ENCODE results near the gene LMBR1L. TPM values are rescaled to one million over a fixed set of nuclear protein-coding genes. Genes with fewer than 3 reads are reported as not detected.
"Not testable (repeated sequence)": the region's sequence is repeated elsewhere in the genome, so short reads cannot be mapped to it uniquely, and the experiment has no call there.

Gene LMBR1L
- 43.7 TPM for polyA plus RNA-seq (2013, experiment 1 of 2; ENCODE audit: insufficient read length)
- 45.9 TPM for polyA plus RNA-seq (2013, experiment 2 of 2; ENCODE audit: insufficient read length)

DNA sequence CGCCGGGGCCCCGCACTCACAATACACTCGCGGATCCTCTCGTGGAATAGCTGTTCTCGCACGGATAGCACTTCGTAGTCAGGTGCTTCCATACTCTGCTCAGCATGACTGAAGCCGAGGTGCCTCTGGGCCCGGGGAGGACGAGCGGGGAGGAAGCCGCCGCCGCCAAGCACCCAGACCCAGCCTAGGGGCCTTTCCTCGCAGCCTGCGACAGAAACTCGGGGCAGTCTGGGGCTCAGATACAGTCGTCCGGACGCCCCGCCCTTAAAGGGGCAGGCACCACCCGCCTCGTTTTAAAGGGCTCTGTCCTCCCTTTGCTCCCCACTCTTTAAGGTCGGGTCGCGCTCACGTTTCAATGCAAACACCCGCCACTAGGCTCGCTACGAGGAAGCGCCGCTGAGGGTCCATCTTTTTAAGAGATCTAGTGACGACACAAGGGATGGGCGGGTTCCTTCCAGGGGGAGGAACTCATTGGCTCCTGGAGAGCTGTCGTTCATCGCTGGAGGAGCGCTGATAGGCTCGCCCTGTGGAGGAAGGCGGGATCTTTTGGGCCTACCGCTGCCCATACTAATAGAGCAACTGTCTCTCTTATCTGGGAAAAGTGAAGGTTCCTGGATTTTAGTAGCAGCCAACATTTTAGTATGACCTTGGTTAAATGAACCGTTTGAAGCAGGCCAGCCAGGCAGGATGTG is at the start of gene LMBR1L:
LMBR1L (minus strand) TSS at position 384 of the 692 bp plus-strand sequence; CDS start at position 92, 292 bp downstream.
- peak; percentile 99 for DNase-seq

GRCh38 chr12:49160399-49160798 is 49.8 kb upstream of the LMBR1L start:
- no peak for DNase-seq

GRCh38 chr12:49154221-49154620 is 43.6 kb upstream of the LMBR1L start:
- no peak for DNase-seq

DNA sequence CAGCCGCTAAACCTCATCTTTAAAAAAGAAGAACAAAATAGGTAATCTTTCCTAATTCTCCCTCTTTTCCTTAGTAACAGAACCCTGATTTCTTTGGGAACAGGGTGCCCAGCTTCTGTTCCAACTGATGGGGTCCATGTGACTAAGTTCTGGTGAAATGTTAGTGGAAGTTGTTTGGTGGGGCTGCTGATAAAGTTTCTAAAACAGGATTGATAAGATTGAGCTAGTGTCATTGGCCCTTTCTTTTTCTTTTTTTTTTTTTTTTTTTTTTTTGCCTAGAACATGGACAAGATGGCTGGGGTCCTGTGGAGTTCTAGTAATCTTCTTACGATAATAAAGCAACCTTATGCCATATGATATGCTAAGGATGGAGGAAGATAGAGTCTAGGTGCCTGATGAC is 36.7 kb upstream of the LMBR1L start:
- no peak for DNase-seq

- DNase-seq: no peak
These were observed 35.8 kb upstream of the LMBR1L start for GRCh38 chr12:49146406-49146805.

DNA sequence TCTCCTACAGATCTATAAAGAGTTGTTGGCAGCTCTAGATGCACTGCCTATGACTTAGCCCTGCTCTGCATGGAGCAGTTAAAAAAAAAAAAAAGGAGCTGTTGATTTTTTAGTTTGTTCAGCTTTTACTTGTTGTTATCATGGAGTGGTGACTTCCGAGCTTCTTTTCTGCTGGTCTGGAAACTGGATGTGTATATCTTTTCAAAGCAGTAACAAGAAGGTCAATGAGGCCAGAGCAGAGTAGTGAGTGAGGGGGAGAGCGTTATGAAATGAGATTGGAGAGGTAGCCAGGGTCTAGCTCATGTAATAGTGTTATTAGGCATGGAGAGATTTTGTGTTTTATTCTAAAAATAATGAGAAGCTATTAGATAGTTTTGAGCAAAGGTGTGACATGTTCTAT is 33.7 kb upstream of the LMBR1L start:
- no peak for DNase-seq

DNA sequence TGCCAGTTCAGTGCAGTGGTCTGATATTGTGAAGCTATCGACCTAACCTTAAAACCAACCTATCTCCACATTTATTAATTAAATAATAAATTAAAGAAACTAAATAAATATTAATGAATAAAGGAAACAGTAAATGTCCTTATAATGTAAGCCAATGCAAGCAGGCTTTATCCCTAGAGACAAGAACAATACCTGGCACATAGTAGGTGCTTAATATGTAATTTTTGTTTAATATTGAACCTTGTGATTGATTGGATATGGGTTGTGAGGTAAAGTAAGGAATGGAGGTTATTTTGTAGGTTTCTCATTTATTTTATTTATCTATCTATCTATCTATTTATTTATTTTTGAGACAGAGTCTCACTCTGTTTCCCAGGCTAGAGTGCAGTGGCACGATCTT is 28.4 kb upstream of the LMBR1L start:
- no peak for DNase-seq

DNA sequence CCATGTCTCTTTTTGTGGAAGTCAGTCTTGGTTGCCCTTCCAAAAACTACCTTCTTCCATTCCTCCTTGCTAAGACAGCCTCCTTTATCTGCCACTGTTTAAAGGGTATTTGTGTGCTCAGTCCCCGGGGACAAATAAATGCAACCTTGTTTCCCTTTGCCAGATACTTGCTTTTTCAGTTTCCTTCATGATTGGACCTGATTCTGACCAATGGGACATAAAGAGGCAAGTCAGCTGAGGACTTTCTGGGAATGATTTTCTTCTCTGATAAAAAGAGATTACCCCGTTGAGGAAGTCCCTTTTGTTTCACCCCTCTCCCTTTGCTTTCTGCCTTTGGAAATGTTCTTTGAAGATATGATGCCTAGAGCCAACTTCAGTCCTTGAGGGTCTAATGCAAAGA is 27.9 kb upstream of the LMBR1L start:
- DNase-seq: no peak

- no peak for DNase-seq
These were observed 26.8 kb upstream of the LMBR1L start for GRCh38 chr12:49137476-49137875.

DNA sequence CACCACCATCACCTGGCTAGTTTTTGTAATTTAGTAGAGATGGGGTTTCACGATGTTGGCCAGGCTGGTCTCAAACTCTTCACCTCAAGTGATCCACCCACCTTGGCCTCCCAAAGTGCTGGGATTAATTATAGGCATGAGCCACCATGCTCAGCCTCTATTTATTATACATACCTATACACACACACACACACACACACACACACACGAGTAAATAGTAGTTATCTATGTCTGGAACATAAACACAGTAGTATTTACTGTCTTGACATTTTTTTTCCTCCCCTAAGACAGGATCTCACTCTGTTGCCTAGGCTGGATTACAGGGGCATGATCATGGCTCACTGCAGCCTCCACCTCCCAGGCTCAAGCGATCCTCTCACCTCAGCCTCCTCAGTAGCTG is 26.4 kb upstream of the LMBR1L start:
- DNase-seq: not testable (repeated sequence)

GRCh38 chr12:49133590-49133989 is 22.9 kb upstream of the LMBR1L start:
- no peak for DNase-seq

- DNase-seq: no peak
These were observed 22.4 kb upstream of the LMBR1L start for GRCh38 chr12:49133014-49133413.

DNA sequence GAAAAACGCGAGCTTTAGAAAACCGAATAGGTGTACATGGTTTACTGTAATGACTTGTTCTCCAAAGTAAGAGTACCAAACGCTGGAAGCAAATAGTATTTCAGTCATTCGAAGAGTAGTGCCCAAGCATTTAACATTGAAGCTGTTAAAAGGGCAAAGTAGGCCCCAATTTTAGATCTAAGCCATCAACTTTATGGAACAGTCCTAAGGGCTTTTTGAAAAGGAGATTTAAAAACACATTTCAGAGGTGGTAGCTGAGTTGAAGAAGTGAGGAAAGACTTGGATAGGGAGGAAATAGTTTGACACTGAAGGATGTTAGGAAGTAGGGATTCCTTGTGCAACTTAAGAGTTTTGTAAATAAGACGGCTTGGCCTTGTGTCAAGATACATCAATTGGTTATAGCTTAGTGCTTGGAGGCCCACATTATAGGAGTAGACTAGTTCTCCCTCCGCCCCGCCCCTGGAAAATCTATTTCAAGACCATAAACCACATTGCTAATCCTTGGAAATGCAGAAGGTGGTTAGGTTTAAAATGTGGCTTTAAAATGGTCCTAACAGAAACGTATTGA is 21.3 kb upstream of the LMBR1L start:
- DNase-seq: peak; percentile 66

- DNase-seq: peak; percentile 93
These were observed 20.6 kb upstream of the LMBR1L start, which contains the start of gene TUBA1B for GRCh38 chr12:49131051-49131893. TSS of gene TUBA1B (minus strand) at chr12:49131395. CDS start at chr12:49131300, 95 bp downstream.

GRCh38 chr12:49130151-49131050 is 19.8 kb upstream of the LMBR1L start:
- DNase-seq: peak; percentile 93

DNA sequence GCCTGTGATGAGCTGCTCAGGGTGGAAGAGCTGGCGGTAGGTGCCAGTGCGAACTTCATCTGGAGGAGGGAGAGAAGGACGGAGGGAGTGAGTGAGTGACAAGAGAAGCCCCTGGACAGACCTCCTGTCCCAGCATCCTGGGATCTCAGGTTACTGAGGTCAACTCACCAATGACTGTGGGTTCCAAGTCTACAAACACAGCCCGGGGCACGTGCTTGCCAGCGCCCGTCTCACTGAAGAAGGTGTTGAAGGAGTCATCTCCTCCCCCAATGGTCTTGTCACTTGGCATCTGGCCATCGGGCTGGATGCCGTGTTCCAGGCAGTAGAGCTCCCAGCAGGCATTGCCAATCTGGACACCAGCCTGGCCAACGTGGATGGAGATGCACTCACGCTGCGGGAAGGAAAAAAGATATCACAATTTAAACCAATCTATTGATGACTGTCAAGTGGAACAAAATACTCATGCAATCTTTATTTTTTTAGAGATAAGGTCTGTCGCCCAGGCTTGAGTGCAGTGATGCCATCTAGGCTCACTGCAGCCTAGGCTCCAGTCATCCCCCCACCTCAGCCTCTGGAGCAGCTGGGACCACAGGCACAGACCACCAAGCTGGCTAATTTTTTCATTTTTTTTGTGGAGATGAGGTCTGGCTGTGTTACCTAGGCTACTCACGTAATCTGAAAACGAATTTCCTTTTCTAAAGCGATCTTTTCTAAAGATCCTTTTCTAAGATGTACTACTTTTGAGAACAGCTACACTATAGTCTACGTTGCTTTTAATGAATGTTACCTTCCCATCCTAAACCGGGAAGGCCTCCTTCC is 18.9 kb upstream of the LMBR1L start:
- no peak for DNase-seq

GRCh38 chr12:49127971-49128370 is 17.3 kb upstream of the LMBR1L start:
- not testable (repeated sequence) for DNase-seq

GRCh38 chr12:49126852-49127763 is 16.5 kb upstream of the LMBR1L start:
- DNase-seq: peak; percentile 13

GRCh38 chr12:49121047-49121696 is 10.5 kb upstream of the LMBR1L start:
- DNase-seq: peak; percentile 47

- DNase-seq: no peak
These were observed 559 bp upstream of the LMBR1L start for GRCh38 chr12:49111206-49111605.

Data from fibroblast of skin of abdomen (primary cell).